HEK293 (cell line): ENCODE results near the gene GLT6D1.

Experiments used
- BCL6B ChIP-seq: fragments of 450-650 bp; formaldehyde crosslinking; IDR thresholded peaks from 2 replicates; pipeline ENCODE4 v1.5.1; 2017; ENCODE audit warnings: missing biosample characterization, missing genetic modification characterization
- FEZF1 ChIP-seq: fragments of 450-650 bp; formaldehyde crosslinking; IDR thresholded peaks from 2 replicates; pipeline ENCODE4 v1.5.1; 2016; ENCODE audit warnings: missing biosample characterization, missing genetic modification characterization
- HIC1 ChIP-seq: fragments of 450-650 bp; formaldehyde crosslinking; IDR thresholded peaks from 2 replicates; pipeline ENCODE4 v1.5.1; 2016; ENCODE audit warnings: missing biosample characterization, missing genetic modification characterization
- MYNN ChIP-seq: fragments of 450-650 bp; formaldehyde crosslinking; IDR thresholded peaks from 2 replicates; pipeline ENCODE4 v1.5.1; 2016; ENCODE audit warnings: missing biosample characterization, missing genetic modification characterization, borderline replicate concordance
- PATZ1 ChIP-seq: fragments of 450-650 bp; formaldehyde crosslinking; IDR thresholded peaks from 2 replicates; pipeline ENCODE4 v1.5.1; 2016; ENCODE audit warnings: missing biosample characterization, missing genetic modification characterization
- SCRT2 ChIP-seq: fragments of 450-650 bp; formaldehyde crosslinking; IDR thresholded peaks from 2 replicates; pipeline ENCODE4 v1.5.1; 2016; ENCODE audit warnings: missing biosample characterization, missing genetic modification characterization
- TCF7L2 ChIP-seq: IDR thresholded peaks from 2 replicates; pipeline ENCODE4 v1.6.1; 2011; ENCODE audit warnings: low read depth, mild to moderate bottlenecking, inconsistent platforms, low read length, moderate library complexity, borderline replicate concordance
- ZNF670 ChIP-seq: fragments of 450-650 bp; formaldehyde crosslinking; IDR thresholded peaks from 2 replicates; pipeline ENCODE4 v1.5.1; 2016; ENCODE audit warnings: missing biosample characterization, missing genetic modification characterization, low read depth
- TF ChIP-seq, protein P1 (sequence below): fragments of 450-650 bp; formaldehyde crosslinking; IDR thresholded peaks from 2 replicates; pipeline ENCODE4 v1.5.1; 2016; ENCODE audit warnings: missing biosample characterization, missing genetic modification characterization
- TF ChIP-seq, protein P2 (sequence below): fragments of 450-650 bp; formaldehyde crosslinking; IDR thresholded peaks from 2 replicates; pipeline ENCODE4 v1.5.1; 2016; ENCODE audit warnings: missing biosample characterization, missing genetic modification characterization

DNA sequence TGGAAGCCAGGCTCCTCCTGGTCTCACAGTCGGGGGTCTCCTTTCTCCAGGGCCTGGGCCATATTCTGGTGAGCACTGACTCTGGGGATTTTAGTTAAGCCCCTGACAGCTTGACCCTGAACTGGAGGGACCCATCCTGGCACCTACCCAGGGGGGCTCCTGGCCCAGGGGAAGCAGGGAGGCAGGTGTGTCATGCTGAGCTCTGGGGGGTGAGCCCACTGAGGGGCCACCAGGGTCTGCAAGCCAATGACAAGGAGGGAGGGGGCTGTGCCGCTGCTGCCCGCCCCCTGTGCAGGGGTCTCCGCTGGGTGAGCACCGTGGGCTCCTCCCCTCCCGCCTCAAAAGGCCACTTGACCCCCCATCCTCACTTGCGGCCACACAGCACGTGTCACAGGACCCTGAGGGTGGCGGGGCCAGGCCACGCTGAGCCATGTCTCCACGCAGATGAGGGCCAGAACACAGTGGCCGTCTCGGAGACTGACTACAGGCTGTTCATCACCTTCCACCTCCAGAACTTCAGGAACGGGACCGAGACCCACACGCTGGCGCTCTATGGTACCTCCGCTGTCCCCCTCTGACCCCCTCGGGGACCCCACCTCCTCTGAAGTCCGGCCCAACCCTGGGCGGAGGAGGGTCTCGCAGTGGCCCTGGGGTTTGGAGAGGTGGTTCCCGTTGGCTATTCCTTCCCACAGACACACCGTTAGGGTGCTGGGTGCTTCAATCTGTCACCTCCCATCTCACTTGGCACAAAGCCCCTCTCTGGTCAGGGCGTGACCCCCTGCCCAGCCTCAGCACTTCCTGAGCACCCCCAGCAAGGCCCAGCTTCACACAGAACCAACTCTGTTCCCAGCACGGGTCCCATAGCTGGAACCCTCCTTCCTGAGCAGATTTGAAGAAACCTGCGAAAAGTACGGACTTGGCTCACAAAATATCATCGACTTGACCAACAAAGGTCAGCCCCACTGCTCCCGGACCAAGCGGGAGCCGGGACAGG is 25.8 kb upstream of the GLT6D1 start:
- TF ChIP-seq, protein P1, sequence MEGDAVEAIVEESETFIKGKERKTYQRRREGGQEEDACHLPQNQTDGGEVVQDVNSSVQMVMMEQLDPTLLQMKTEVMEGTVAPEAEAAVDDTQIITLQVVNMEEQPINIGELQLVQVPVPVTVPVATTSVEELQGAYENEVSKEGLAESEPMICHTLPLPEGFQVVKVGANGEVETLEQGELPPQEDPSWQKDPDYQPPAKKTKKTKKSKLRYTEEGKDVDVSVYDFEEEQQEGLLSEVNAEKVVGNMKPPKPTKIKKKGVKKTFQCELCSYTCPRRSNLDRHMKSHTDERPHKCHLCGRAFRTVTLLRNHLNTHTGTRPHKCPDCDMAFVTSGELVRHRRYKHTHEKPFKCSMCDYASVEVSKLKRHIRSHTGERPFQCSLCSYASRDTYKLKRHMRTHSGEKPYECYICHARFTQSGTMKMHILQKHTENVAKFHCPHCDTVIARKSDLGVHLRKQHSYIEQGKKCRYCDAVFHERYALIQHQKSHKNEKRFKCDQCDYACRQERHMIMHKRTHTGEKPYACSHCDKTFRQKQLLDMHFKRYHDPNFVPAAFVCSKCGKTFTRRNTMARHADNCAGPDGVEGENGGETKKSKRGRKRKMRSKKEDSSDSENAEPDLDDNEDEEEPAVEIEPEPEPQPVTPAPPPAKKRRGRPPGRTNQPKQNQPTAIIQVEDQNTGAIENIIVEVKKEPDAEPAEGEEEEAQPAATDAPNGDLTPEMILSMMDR (tag by site-specific recombination), result no peak
- TF ChIP-seq MYNN (tag by site-specific recombination) (no peak), PATZ1 (no peak), ZNF670 (tag by site-specific recombination) (no peak), BCL6B (no peak), SCRT2 (tag by site-specific recombination) (no peak), TCF7L2 (no peak), FEZF1 (tag by site-specific recombination) (no peak), HIC1 (tag by site-specific recombination) (no peak)
- TF ChIP-seq, protein P2, sequence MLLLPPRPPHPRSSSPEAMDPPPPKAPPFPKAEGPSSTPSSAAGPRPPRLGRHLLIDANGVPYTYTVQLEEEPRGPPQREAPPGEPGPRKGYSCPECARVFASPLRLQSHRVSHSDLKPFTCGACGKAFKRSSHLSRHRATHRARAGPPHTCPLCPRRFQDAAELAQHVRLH, result no peak
